A549 (cell line): ENCODE measurements around the gene APOBEC3G. TPM values are rescaled to one million over a fixed set of nuclear protein-coding genes. Genes with fewer than 3 reads are reported as not detected.

Source experiments
- ATAC-seq, 2 experiments: fragments of 200-7000 bp in 1 of 2; fragments of >200 bp in 1 of 2; cut with Nextera tagmentation in 1 of 2; cut with Tn5 transposase in 1 of 2; 3 replicates each; pipeline versions ENCODE4 v1.8.0 to v1.9.1; 2018 to 2020; ENCODE audit warnings: mild to moderate bottlenecking in 1 of 2, moderate library complexity in 1 of 2
- CTCF ChIA-PET: fragments of 300-600 bp; sonication (Branson Sonifier 250); formaldehyde crosslinking; extraction: SDS; loops from one replicate; lab custom pipeline; 2021; ENCODE audit warnings: antibody characterized with exemption, inconsistent platforms; lab: Yijun Ruan, JAX
- POLR2A ChIA-PET: fragments of 350-600 bp; formaldehyde crosslinking; extraction: SDS; loops from one replicate; lab custom pipeline; 2021; ENCODE audit warnings: antibody characterized with exemption, inconsistent platforms; lab: Yijun Ruan, JAX
- DNase-seq, 2 experiments: peaks; one replicate each; pipeline versions ENCODE4 v3.0.0 to v3.0.0-alpha.2; 2011 to 2016; ENCODE audit warnings: low read depth in 1 of 2, low spot score in 1 of 2
- FAIRE-seq: peaks from 2 replicates; lab custom pipeline; 2011; peaks lifted over from hg19 to GRCh38; lab: Jason Lieb, UNC
- H3K27ac ChIP-seq, 2 experiments: fragments of >200 bp; sonication (Bioruptor Twin); formaldehyde crosslinking; 3 replicates each; pipeline ENCODE4 v1.5.1; 2016 to 2017
- H3K4me1 ChIP-seq: fragments of >200 bp; sonication (Bioruptor Twin); formaldehyde crosslinking; 3 replicates; pipeline ENCODE4 v1.6.1; 2016
- H3K4me2 ChIP-seq: fragments of >200 bp; sonication (Bioruptor Twin); formaldehyde crosslinking; 3 replicates; pipeline ENCODE4 v1.6.1; 2016
- H3K4me3 ChIP-seq: fragments of >200 bp; sonication (Bioruptor Twin); formaldehyde crosslinking; 3 replicates; pipeline ENCODE4 v1.5.1; 2016
- H3K9me3 ChIP-seq: fragments of >200 bp; sonication (Bioruptor Twin); formaldehyde crosslinking; 3 replicates; pipeline ENCODE4 v1.6.1; 2016
- ATOH8 ChIP-seq: fragments of 250-450 bp; sonication (Bioruptor Pico); IDR thresholded peaks from 2 replicates; pipeline ENCODE4 v1.5.0; 2020; ENCODE audit warnings: low read depth, mild to moderate bottlenecking, moderate library complexity
- CBX8 ChIP-seq: fragments of 200-600 bp; sonication (generic); IDR thresholded peaks from 2 replicates; pipeline ENCODE4 v1.6.1; 2016
- EHF ChIP-seq: fragments of 250-450 bp; sonication (Bioruptor Pico); IDR thresholded peaks from 2 replicates; pipeline ENCODE4 v1.5.0; 2020; ENCODE audit warnings: mild to moderate bottlenecking
- EHMT2 ChIP-seq: fragments of 200-600 bp; sonication (generic); IDR thresholded peaks from 2 replicates; pipeline ENCODE4 v1.6.1; 2016; ENCODE audit warnings: antibody characterized with exemption, low read depth, mild to moderate bottlenecking, moderate library complexity
- EP300 ChIP-seq, 2 experiments: fragments of >200 bp; sonication (Bioruptor Twin); formaldehyde crosslinking; IDR thresholded peaks; 2 replicates in 1 of 2; 3 replicates in 1 of 2; pipeline ENCODE4 v1.6.1; 2016 to 2017
- ESRRA ChIP-seq: fragments of 150-350 bp; IDR thresholded peaks from 2 replicates; pipeline ENCODE4 v1.6.1; 2014; ENCODE audit warnings: mild to moderate bottlenecking, low read length, borderline replicate concordance
- HES2 ChIP-seq: fragments of >200 bp; sonication (Bioruptor Twin); formaldehyde crosslinking; IDR thresholded peaks from 2 replicates; pipeline ENCODE4 v1.6.1; 2016
- HEYL ChIP-seq: fragments of 250-450 bp; sonication (Bioruptor Pico); IDR thresholded peaks from 2 replicates; pipeline ENCODE4 v1.8.0; 2021; ENCODE audit warnings: mild to moderate bottlenecking, moderate library complexity
- HMGXB4 ChIP-seq: fragments of 250-450 bp; sonication (Bioruptor Pico); IDR thresholded peaks from 2 replicates; pipeline ENCODE4 v1.5.0; 2021; ENCODE audit warnings: mild to moderate bottlenecking, moderate library complexity, borderline replicate concordance
- HOXB13 ChIP-seq: fragments of 250-450 bp; sonication (Bioruptor Pico); IDR thresholded peaks from 2 replicates; pipeline ENCODE4 v1.5.0; 2020; ENCODE audit warnings: low read depth, mild to moderate bottlenecking, moderate library complexity
- HOXB5 ChIP-seq: fragments of 250-450 bp; sonication (Bioruptor Pico); IDR thresholded peaks from 2 replicates; pipeline ENCODE4 v1.5.0; 2020; ENCODE audit warnings: mild to moderate bottlenecking, moderate library complexity
- JUN ChIP-seq, 2 experiments: fragments of >200 bp; sonication (Bioruptor Twin); formaldehyde crosslinking; IDR thresholded peaks; 2 replicates in 1 of 2; 3 replicates in 1 of 2; pipeline ENCODE4 v1.6.1; 2016 to 2017
- MAFK ChIP-seq: fragments of 450-650 bp; IDR thresholded peaks from 2 replicates; pipeline ENCODE4 v1.6.1; 2014; ENCODE audit not compliant: partially characterized antibody
- PHF8 ChIP-seq: fragments of 200-600 bp; sonication (generic); IDR thresholded peaks from 2 replicates; pipeline ENCODE4 v1.6.1; 2016; ENCODE audit warnings: low read depth, mild to moderate bottlenecking, antibody characterized with exemption, moderate library complexity, borderline replicate concordance
- RCOR1 ChIP-seq: fragments of 150-350 bp; IDR thresholded peaks from 2 replicates; pipeline ENCODE4 v1.6.1; 2014; ENCODE audit warnings: antibody characterized with exemption, low read length, low read depth
- RFX5 ChIP-seq: fragments of 450-650 bp; IDR thresholded peaks from 2 replicates; pipeline ENCODE4 v1.7.1; 2014; ENCODE audit warnings: antibody characterized with exemption, mild to moderate bottlenecking, moderate library complexity
- SREBF2 ChIP-seq: fragments of 450-650 bp; IDR thresholded peaks from 2 replicates; pipeline ENCODE4 v1.6.1; 2014; ENCODE audit warnings: mild to moderate bottlenecking, moderate library complexity
- TP53 ChIP-seq: fragments of 250-450 bp; sonication (Bioruptor Pico); IDR thresholded peaks from 2 replicates; pipeline ENCODE4 v1.5.0; 2021; ENCODE audit warnings: mild to moderate bottlenecking, moderate library complexity
- ZNF302 ChIP-seq: fragments of 250-450 bp; sonication (Bioruptor Pico); IDR thresholded peaks from 2 replicates; pipeline ENCODE4 v1.9.0; 2021; ENCODE audit warnings: inconsistent platforms, mild to moderate bottlenecking, moderate library complexity
- ZSCAN20 ChIP-seq: fragments of 250-450 bp; sonication (Bioruptor Pico); IDR thresholded peaks from 2 replicates; pipeline ENCODE4 v1.8.0; 2022; ENCODE audit warnings: mild to moderate bottlenecking, moderate library complexity
- WGBS: methylation state at CpG from one replicate; pipeline ENCODE4 v1.1.6; 2017; ENCODE audit errors: missing lambda C conversion rate; 5-methylcytosine and 5-hydroxymethylcytosine counted together
- polyA plus RNA-seq, 4 experiments: library from polyadenylated mRNA; depleted of rRNA in 3 of 4; stranded (reverse); fragments of >200 nt; fragmentation: RNase III in 1 of 4; extraction: RNeasy Plus Mini Kit Qiagen cat#74134 plus additional on column Dnase treatment in 1 of 4; gene quantifications; 2 replicates in 3 of 4; 3 replicates in 1 of 4; pipeline ENCODE4 v1.2.3, GENCODE V29; 2011 to 2017

APOBEC3G gene
- polyA plus RNA-seq, 2 of the 4 experiments (the other 2 are of a cell fraction), result not detected

- H3K4me3 ChIP-seq, result no peak overlapping the region
- 38% methylated on average over 6 of the region's 6 CpGs for WGBS
- H3K4me1 ChIP-seq, result peaks cover 2% of the 10 kb centered on the region; the same call in 1 of the 3 replicates
- no peaks in the 10 kb centered on the region for H3K9me3 ChIP-seq
- TF ChIP-seq ZNF302 (no peak), HOXB13 (no peak), RFX5 (no peak), ATOH8 (no peak), SREBF2 (no peak)
- no peak for FAIRE-seq
- H3K27ac ChIP-seq, result no peak overlapping the region
- POLR2A ChIA-PET, result no interaction called here
- ATAC-seq, result no peak
- CTCF ChIA-PET, result interaction anchor here (1.0 to 1.7 kb wide), 5 partner anchors 8 to 245 kb away, joined by 3 to 6 read pairs (median 3); no protein-coding TSS in a partner anchor
- H3K4me2 ChIP-seq, result no peak overlapping the region
- DNase-seq, result no peak
Measured at GRCh38 chr22:39114112-39114511, 37.0 kb downstream of the APOBEC3G start.

- FAIRE-seq (no peak), ATAC-seq (no peak), DNase-seq (no peak)
- POLR2A ChIA-PET, result no interaction called here
- TF ChIP-seq SREBF2 (no peak), EHMT2 (no peak), ESRRA (no peak), CBX8 (no peak), ZSCAN20 (CRISPR knock-in tag) (no peak), JUN (IDR thresholded peaks at IDR 0.05) (no peak), PHF8 (no peak), TP53 (no peak), HOXB5 (CRISPR knock-in tag) (no peak), MAFK (no peak), HMGXB4 (no peak)
- Histone ChIP-seq H3K4me2 (no peak overlapping the region), H3K4me3 (no peak overlapping the region), H3K9me3 (no peaks in the 10 kb centered on the region), H3K4me1 (peaks cover 2% of the 10 kb centered on the region; the same call in 1 of the 3 replicates), H3K27ac (no peak overlapping the region)
- CTCF ChIA-PET, result interaction anchor here (1.8 kb wide), 1 partner anchor 347 kb away, joined by 6 read pairs; no protein-coding TSS in a partner anchor
- 91% methylated on average over 2 of the region's 2 CpGs for WGBS
Measured at GRCh38 chr22:39115570-39115969, 38.5 kb downstream of the APOBEC3G start.

GRCh38 chr22:39115977-39116621 lies 39.0 kb downstream of the APOBEC3G start:
- H3K27ac ChIP-seq, result no peak overlapping the region
- H3K4me1 ChIP-seq, result peaks cover 2% of the 10 kb centered on the region; the same call in 1 of the 3 replicates
- no peak overlapping the region for H3K4me2 ChIP-seq
- ATAC-seq, result no peak
- no peak for DNase-seq
- ChIA-PET CTCF (interaction anchor here (1.8 kb wide), 1 partner anchor 347 kb away, joined by 6 read pairs; no protein-coding TSS in a partner anchor), POLR2A (no interaction called here)
- no peak for FAIRE-seq
- no peaks in the 10 kb centered on the region for H3K9me3 ChIP-seq
- WGBS, result 71% methylated on average over 9 of the region's 9 CpGs
- TF ChIP-seq SREBF2, result no peak
- TF ChIP-seq MAFK, result no peak
- TF ChIP-seq HEYL (CRISPR knock-in tag), result no peak
- TF ChIP-seq EP300 (IDR thresholded peaks at IDR 0.05), result no peak
- no peak for TF ChIP-seq TP53
- no peak for TF ChIP-seq RCOR1
- no peak for TF ChIP-seq HES2
- no peak for TF ChIP-seq EHF
- TF ChIP-seq EHMT2, result no peak
- no peak overlapping the region for H3K4me3 ChIP-seq
